Neural cell (in vitro differentiated cells): ENCODE data around the gene RAI14. TPM values are rescaled to one million over a fixed set of nuclear protein-coding genes. Genes with fewer than 3 reads are reported as not detected.

Source experiments
- H2AFZ ChIP-seq: fragments of 200-600, 300-800 bp; sonication (generic), shearing (Covaris generic); 2 replicates; pipeline ENCODE4 v1.6.0; 2014; ENCODE audit warnings: low read depth, mild to moderate bottlenecking, antibody characterized with exemption, low read length, moderate library complexity
- H3F3A ChIP-seq: fragments of 200-600 bp; shearing (Covaris generic); 2 replicates; pipeline ENCODE4 v1.6.1; 2016; ENCODE audit warnings: mild to moderate bottlenecking, moderate library complexity, mixed read lengths, antibody characterized with exemption, low read length; ENCODE audit not compliant: insufficient read depth, poor library complexity, severe bottlenecking
- H3K27ac ChIP-seq: fragments of 200-600, 300-800 bp; sonication (generic), shearing (Covaris generic); 2 replicates; pipeline ENCODE4 v1.5.1; 2014; ENCODE audit warnings: mild to moderate bottlenecking, low read length, moderate library complexity
- H3K27me3 ChIP-seq: fragments of 300-800, 200-600 bp; sonication (generic), shearing (Covaris generic); 2 replicates; pipeline ENCODE4 v1.6.0; 2014; ENCODE audit warnings: mild to moderate bottlenecking, low read depth, low read length, moderate library complexity; ENCODE audit not compliant: insufficient read depth
- H3K36me3 ChIP-seq: fragments of 300-800, 200-600 bp; sonication (generic), shearing (Covaris generic); 2 replicates; pipeline ENCODE4 v1.5.1; 2014; ENCODE audit warnings: mild to moderate bottlenecking, antibody characterized with exemption, low read length, moderate library complexity; ENCODE audit not compliant: insufficient read depth
- H3K4me2 ChIP-seq: fragments of 300-800, 200-600 bp; sonication (generic), shearing (Covaris generic); 2 replicates; pipeline ENCODE4 v1.6.0; 2014; ENCODE audit warnings: mild to moderate bottlenecking, low read length
- H3K4me3 ChIP-seq: fragments of 300-800, 200-600 bp; sonication (generic), shearing (Covaris generic); 2 replicates; pipeline ENCODE4 v1.5.1; 2014; ENCODE audit warnings: mild to moderate bottlenecking, low read length, moderate library complexity
- H3K79me2 ChIP-seq: fragments of 200-600 bp; shearing (Covaris generic); replicated peaks from 2 replicates; pipeline ENCODE4 v1.6.0; 2014; ENCODE audit warnings: mild to moderate bottlenecking, low read length, moderate library complexity; ENCODE audit not compliant: insufficient read depth
- H3K9ac ChIP-seq: fragments of 300-800, 200-600 bp; sonication (generic), shearing (Covaris generic); 2 replicates; pipeline ENCODE4 v1.6.1; 2016; ENCODE audit warnings: mild to moderate bottlenecking, low read length, mixed read lengths
- H3K9me2 ChIP-seq: fragments of 200-600 bp; shearing (Covaris generic); 2 replicates; pipeline ENCODE4 v1.6.1; 2016; ENCODE audit warnings: mild to moderate bottlenecking, low read length, mixed read lengths; ENCODE audit not compliant: insufficient read depth
- H3K9me3 ChIP-seq: fragments of 200-600, 300-800 bp; sonication (generic), shearing (Covaris generic); 2 replicates; pipeline ENCODE4 v1.6.1; 2016; ENCODE audit warnings: mild to moderate bottlenecking, mixed run types, low read length, moderate library complexity, mixed read lengths
- H4K20me1 ChIP-seq: fragments of 200-600 bp; shearing (Covaris generic); 2 replicates; pipeline ENCODE4 v1.6.1; 2016; ENCODE audit warnings: mild to moderate bottlenecking, mixed run types; ENCODE audit not compliant: insufficient read depth
- CTCF ChIP-seq: fragments of 450-650 bp; IDR thresholded peaks from 2 replicates; pipeline ENCODE4 v1.5.1; 2014; ENCODE audit warnings: antibody characterized with exemption, mild to moderate bottlenecking, moderate library complexity; ENCODE audit not compliant: poor library complexity, severe bottlenecking
- EP300 ChIP-seq: fragments of 450-650 bp; conservative IDR thresholded peaks from 2 replicates; pipeline ENCODE4 v1.6.1; 2014; ENCODE audit warnings: antibody characterized with exemption, mild to moderate bottlenecking, moderate library complexity; ENCODE audit not compliant: poor library complexity, severe bottlenecking
- EZH2 ChIP-seq: fragments of 200-600, 300-800 bp; shearing (Covaris generic), sonication (generic); IDR thresholded peaks from 2 replicates; pipeline ENCODE4 v1.6.1; 2014; ENCODE audit warnings: antibody characterized with exemption, low read length, borderline replicate concordance, mild to moderate bottlenecking; ENCODE audit not compliant: insufficient read depth, poor library complexity, severe bottlenecking
- MXI1 ChIP-seq: fragments of 450-650 bp; conservative IDR thresholded peaks from 2 replicates; pipeline ENCODE4 v1.6.1; 2014; ENCODE audit warnings: antibody characterized with exemption, mild to moderate bottlenecking; ENCODE audit not compliant: poor library complexity, severe bottlenecking
- POLR2AphosphoS5 ChIP-seq: IDR thresholded peaks from 2 replicates; pipeline ENCODE4 v1.6.1; 2012
- RAD21 ChIP-seq: fragments of 450-650 bp; conservative IDR thresholded peaks from 2 replicates; pipeline ENCODE4 v1.6.1; 2014; ENCODE audit warnings: antibody characterized with exemption, mild to moderate bottlenecking, moderate library complexity
- REST ChIP-seq: IDR thresholded peaks from 2 replicates; pipeline ENCODE4 v1.6.1; 2012; ENCODE audit warnings: borderline replicate concordance
- SMC3 ChIP-seq: fragments of 450-650 bp; conservative IDR thresholded peaks from 2 replicates; pipeline ENCODE4 v1.6.1; 2014; ENCODE audit warnings: antibody characterized with exemption, mild to moderate bottlenecking, moderate library complexity; ENCODE audit not compliant: poor library complexity
- TAF1 ChIP-seq: IDR thresholded peaks from 2 replicates; pipeline ENCODE4 v1.6.1; 2012; ENCODE audit warnings: low read depth
- polyA plus RNA-seq: library from polyadenylated mRNA; depleted of rRNA; stranded (reverse); fragments of >200 nt; gene quantifications from 2 replicates; pipeline ENCODE4 v1.2.3, GENCODE V29; 2014

RAI14 gene
- polyA plus RNA-seq, 1 donor from 2014 or later = 7.8 TPM

GRCh38 chr5:34653708-34654107 lies 2.4 kb upstream of the RAI14 start:
- Histone ChIP-seq H3F3A (peaks cover 8% of the 10 kb centered on the region), H3K36me3 (no peaks in the 10 kb centered on the region)

GRCh38 chr5:34655354-34655991 lies 655 bp upstream of the RAI14 start:
- no peaks in the 10 kb centered on the region for H3K9me2 ChIP-seq
- H3K27me3 ChIP-seq = no peaks in the 10 kb centered on the region
- H3K79me2 ChIP-seq = peaks cover 17% of the 10 kb centered on the region
- peak overlapping the region; percentile 60 for H3K4me2 ChIP-seq
- peak overlapping the region; percentile 71 for H3K9ac ChIP-seq
- peak; percentile 26 for TF ChIP-seq POLR2AphosphoS5
- TF ChIP-seq SMC3 = peak; percentile 14
- no peak for TF ChIP-seq MXI1
- no peaks in the 10 kb centered on the region for H3K36me3 ChIP-seq
- H2AFZ ChIP-seq = peak overlapping the region; percentile 17
- H3K27ac ChIP-seq = no peak overlapping the region
- H4K20me1 ChIP-seq = no peaks in the 10 kb centered on the region
- H3K9me3 ChIP-seq = no peaks in the 10 kb centered on the region
- peaks cover 13% of the 10 kb centered on the region for H3F3A ChIP-seq
- peak overlapping the region; percentile 91 for H3K4me3 ChIP-seq

More at GRCh38 chr5:34653708-34654107, 2.4 kb upstream of the RAI14 start:
- H3K27ac ChIP-seq = no peak overlapping the region
- no peak overlapping the region for H3K4me3 ChIP-seq
- H3K9me3 ChIP-seq = no peaks in the 10 kb centered on the region
- H3K27me3 ChIP-seq = no peaks in the 10 kb centered on the region
- no peak overlapping the region for H3K4me2 ChIP-seq
- TF ChIP-seq POLR2AphosphoS5 (no peak), SMC3 (no peak), EZH2 (no peak), MXI1 (no peak), CTCF (no peak), RAD21 (no peak), REST (no peak), EP300 (no peak), TAF1 (no peak)
- H3K9me2 ChIP-seq = no peaks in the 10 kb centered on the region
- H3K79me2 ChIP-seq = no peaks in the 10 kb centered on the region
- no peaks in the 10 kb centered on the region for H4K20me1 ChIP-seq
- H2AFZ ChIP-seq = no peak overlapping the region
- H3K9ac ChIP-seq = no peak overlapping the region
